HepG2 (cell line): Measurements from ENCODE around the gene GRAMD4. TPM values are rescaled to one million over a fixed set of nuclear protein-coding genes. Genes with fewer than 3 reads are reported as not detected.

Experiments used
- ATAC-seq: fragments of 200-7000 bp; cut with Tn5 transposase; 3 replicates; pipeline ENCODE4 v1.9.1; 2020; ENCODE audit warnings: mild to moderate bottlenecking, moderate library complexity
- BruUV-seq: library from RNA; stranded (reverse); fragments of 400-500 nt; replicated peaks from 2 replicates; lab custom pipeline; 2021; lab: Mats Ljungman, UMichigan
- CTCF ChIA-PET: fragments of 300-600 bp; formaldehyde crosslinking; extraction: SDS; loops from one replicate; lab custom pipeline; 2021; ENCODE audit warnings: low total read pairs, inconsistent platforms, low intra/inter-chr PET ratio; lab: Yijun Ruan, JAX
- POLR2A ChIA-PET: fragments of 350-600 bp; sonication (Branson Sonifier 250); formaldehyde crosslinking; loops from one replicate; lab custom pipeline; 2020; ENCODE audit warnings: antibody characterized with exemption, inconsistent platforms; lab: Yijun Ruan, JAX
- DNase-seq: peaks from one replicate; pipeline ENCODE4 v3.0.0-alpha.2; 2015; ENCODE audit warnings: low spot score
- FAIRE-seq: peaks from 3 replicates; lab custom pipeline; 2011; peaks lifted over from hg19 to GRCh38; lab: Jason Lieb, UNC
- H2AFZ ChIP-seq: one replicate; pipeline ENCODE4 v1.6.1; 2011; ENCODE audit warnings: low read length, inconsistent platforms
- H3K27ac ChIP-seq: fragments of 300-600 bp; 3 replicates; pipeline ENCODE4 v1.8.0; 2011; ENCODE audit warnings: mixed run types, mild to moderate bottlenecking, mixed read lengths, low read length, inconsistent platforms; ENCODE audit not compliant: insufficient read depth; ENCODE audit errors: extremely low read length
- H3K27me3 ChIP-seq, 2 experiments: fragments of 200-600 bp in 1 of 2; 2 replicates in 1 of 2; 3 replicates in 1 of 2; pipeline versions ENCODE4 v1.6.0 to v1.8.0; 2011; ENCODE audit warnings: low read length in 2 of 2, mild to moderate bottlenecking in 2 of 2, moderate library complexity in 2 of 2, inconsistent platforms in 1 of 2; ENCODE audit not compliant: insufficient read depth in 2 of 2, control insufficient read depth in 1 of 2
- H3K36me3 ChIP-seq, 2 experiments: fragments of 200-600 bp in 1 of 2; replicated peaks in 1 of 2; 2 replicates in 1 of 2; 3 replicates in 1 of 2; pipeline versions ENCODE4 v1.5.1 to v1.8.0; 2011; ENCODE audit warnings: low read length in 2 of 2, inconsistent platforms in 1 of 2; ENCODE audit not compliant: insufficient read depth in 2 of 2, control insufficient read depth in 1 of 2
- H3K4me1 ChIP-seq: 2 replicates; pipeline ENCODE4 v1.5.1; 2012; ENCODE audit warnings: low read length, inconsistent platforms; ENCODE audit not compliant: insufficient read depth
- H3K4me2 ChIP-seq: 2 replicates; pipeline ENCODE4 v1.6.0; 2011; ENCODE audit warnings: low read depth, low read length, inconsistent platforms
- H3K4me3 ChIP-seq, 3 experiments: fragments of 200-600 bp in 1 of 3; sonication (generic), shearing (Covaris generic) in 1 of 3; replicated peaks in 1 of 3; 2 replicates each; pipeline ENCODE4 v1.5.1; 2011 to 2016; ENCODE audit warnings: low read length in 3 of 3, inconsistent platforms in 2 of 3, low read depth in 2 of 3, mild to moderate bottlenecking in 2 of 3, control low read depth in 1 of 3, mixed read lengths in 1 of 3; ENCODE audit not compliant: insufficient read depth in 1 of 3
- H3K79me2 ChIP-seq: one replicate; pipeline ENCODE4 v1.6.1; 2011; ENCODE audit warnings: low read length, inconsistent platforms; ENCODE audit not compliant: insufficient read depth
- H3K9ac ChIP-seq: 2 replicates; pipeline ENCODE4 v1.6.0; 2011; ENCODE audit warnings: mild to moderate bottlenecking, low read depth, low read length, inconsistent platforms; ENCODE audit not compliant: insufficient read depth
- H3K9me3 ChIP-seq: 2 replicates; pipeline ENCODE4 v1.5.1; 2012; ENCODE audit warnings: mild to moderate bottlenecking, low read length
- H4K20me1 ChIP-seq: 2 replicates; pipeline ENCODE4 v1.6.0; 2011; ENCODE audit warnings: inconsistent platforms, mild to moderate bottlenecking, low read length, moderate library complexity; ENCODE audit not compliant: insufficient read depth
- BRCA1 ChIP-seq: sonication (generic); formaldehyde crosslinking; IDR thresholded peaks from 2 replicates; pipeline ENCODE4 v1.4.0; 2020; ENCODE audit warnings: missing genetic modification reagents
- GABPB1 ChIP-seq: IDR thresholded peaks from 2 replicates; pipeline ENCODE4 v1.6.1; 2016; ENCODE audit warnings: mild to moderate bottlenecking, missing genetic modification reagents, moderate library complexity, missing compliant biosample characterization
- GATAD1 ChIP-seq: IDR thresholded peaks from 2 replicates; pipeline ENCODE4 v1.6.1; 2016; ENCODE audit warnings: missing genetic modification reagents, missing compliant biosample characterization
- NONO ChIP-seq, 2 experiments: fragments of 450-650 bp in 1 of 2; sonication (generic) in 1 of 2; formaldehyde crosslinking in 1 of 2; IDR thresholded peaks in 1 of 2; conservative IDR thresholded peaks in 1 of 2; 2 replicates each; pipeline versions ENCODE4 v1.6.1 to v1.8.0; 2017 to 2022; ENCODE audit warnings: mild to moderate bottlenecking in 1 of 2, missing genetic modification reagents in 1 of 2, moderate library complexity in 1 of 2
- SP5 ChIP-seq: IDR thresholded peaks from 2 replicates; pipeline ENCODE4 v1.6.1; 2016; ENCODE audit warnings: low read depth, borderline replicate concordance
- ZBTB38 ChIP-seq: sonication (generic); formaldehyde crosslinking; IDR thresholded peaks from 2 replicates; pipeline ENCODE4 v1.5.1; 2020; ENCODE audit warnings: mild to moderate bottlenecking, missing genetic modification reagents
- WGBS: methylation state at CpG from one replicate; pipeline ENCODE4 v1.1.6; 2017; ENCODE audit warnings: low lambda C conversion rate; 5-methylcytosine and 5-hydroxymethylcytosine counted together
- in situ Hi-C: cut with HindIII; loops from 2 replicates; pipeline ENCODE4 v1.10.0; 2017; ENCODE audit warnings: low pct_unique_long_range_greater_than_20kb; ENCODE audit not compliant: extremely low pct_ligation_motif_present
- intact Hi-C: fragments of 100-400 bp; cut with micrococcal nuclease; formaldehyde crosslinking; loops from one replicate; pipeline ENCODE4 v1.10.0; 2022; ENCODE audit not compliant: unreplicated experiment
- polyA plus RNA-seq, 8 experiments: library from polyadenylated mRNA; depleted of rRNA in 3 of 8; stranded (reverse) in 7 of 8; unstranded in 1 of 8; fragments of >200 nt; fragmentation: Illumina TruSeq in 4 of 8; extraction: Trizol in 4 of 8; gene quantifications; 2 replicates each; pipeline versions ENCODE4 v1.2.1 to v1.2.3, GENCODE V29; 2011 to 2016; ENCODE audit warnings: low read depth in 4 of 8, missing spikeins in 1 of 8, mixed read lengths in 1 of 8; ENCODE audit not compliant: insufficient read depth in 1 of 8
- total RNA-seq, 5 experiments: library from RNA; depleted of rRNA; stranded (reverse); fragments of >200 nt; fragmentation: Illumina TruSeq; extraction: Trizol; gene quantifications; 2 replicates each; pipeline ENCODE4 v1.2.3, GENCODE V29; 2016; ENCODE audit warnings: low read depth in 1 of 5
- TF ChIP-seq, protein P1 (sequence below): sonication (generic); formaldehyde crosslinking; IDR thresholded peaks from 2 replicates; pipeline ENCODE4; 2020; ENCODE audit warnings: missing genetic modification reagents, mild to moderate bottlenecking, borderline replicate concordance
- TF ChIP-seq, protein P2 (sequence below), 2 experiments: fragments of 450-650 bp in 1 of 2; sonication (generic) in 1 of 2; formaldehyde crosslinking; IDR thresholded peaks; 2 replicates each; pipeline versions ENCODE4 v1.5.0 to v1.8.0; 2020 to 2022; ENCODE audit warnings: mild to moderate bottlenecking in 1 of 2, missing genetic modification reagents in 1 of 2
- TF ChIP-seq, protein P3 (sequence below): sonication (generic); formaldehyde crosslinking; IDR thresholded peaks from 2 replicates; pipeline ENCODE4 v1.4.0; 2020; ENCODE audit warnings: missing genetic modification reagents

Gene GRAMD4
- total and polyA plus RNA-seq, 2 of the 13 experiments (the other 11 are each of a cell fraction or from before 2014, with no cell fraction given) = 15.2 to 15.7 TPM

DNA sequence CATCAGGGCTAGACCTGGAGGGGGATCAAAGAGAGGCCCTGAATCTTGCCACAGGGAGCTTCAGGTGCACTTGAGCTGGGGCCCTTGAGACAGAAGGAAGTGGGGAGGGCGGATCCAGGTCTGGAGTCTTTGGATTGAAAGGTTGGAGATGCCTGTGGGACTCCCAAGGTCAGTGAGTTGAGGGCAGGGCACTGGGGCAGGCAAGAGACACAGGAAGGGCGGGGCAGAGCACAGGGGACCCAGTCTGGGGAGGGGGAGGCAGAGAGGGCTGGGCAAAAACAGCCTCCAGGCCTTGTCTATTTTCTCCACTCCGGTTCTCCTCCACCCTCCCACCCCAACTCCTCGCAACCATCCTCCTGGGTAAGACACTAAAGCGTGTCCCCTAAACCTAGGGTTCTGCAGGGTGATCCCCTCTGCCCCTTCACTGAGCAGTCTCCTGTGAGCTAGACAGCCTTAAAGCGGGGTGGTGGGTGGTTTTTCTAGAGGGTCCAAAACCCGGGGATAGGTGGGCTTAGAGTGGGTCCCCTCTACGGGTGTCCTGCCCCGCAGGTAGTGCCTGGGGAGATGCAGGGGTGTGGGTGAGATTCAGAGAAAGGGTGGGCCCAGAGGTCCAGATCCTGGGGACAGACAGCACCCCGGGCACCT, 44.2 kb upstream of the GRAMD4 start (continued):
- TF ChIP-seq, protein P1, sequence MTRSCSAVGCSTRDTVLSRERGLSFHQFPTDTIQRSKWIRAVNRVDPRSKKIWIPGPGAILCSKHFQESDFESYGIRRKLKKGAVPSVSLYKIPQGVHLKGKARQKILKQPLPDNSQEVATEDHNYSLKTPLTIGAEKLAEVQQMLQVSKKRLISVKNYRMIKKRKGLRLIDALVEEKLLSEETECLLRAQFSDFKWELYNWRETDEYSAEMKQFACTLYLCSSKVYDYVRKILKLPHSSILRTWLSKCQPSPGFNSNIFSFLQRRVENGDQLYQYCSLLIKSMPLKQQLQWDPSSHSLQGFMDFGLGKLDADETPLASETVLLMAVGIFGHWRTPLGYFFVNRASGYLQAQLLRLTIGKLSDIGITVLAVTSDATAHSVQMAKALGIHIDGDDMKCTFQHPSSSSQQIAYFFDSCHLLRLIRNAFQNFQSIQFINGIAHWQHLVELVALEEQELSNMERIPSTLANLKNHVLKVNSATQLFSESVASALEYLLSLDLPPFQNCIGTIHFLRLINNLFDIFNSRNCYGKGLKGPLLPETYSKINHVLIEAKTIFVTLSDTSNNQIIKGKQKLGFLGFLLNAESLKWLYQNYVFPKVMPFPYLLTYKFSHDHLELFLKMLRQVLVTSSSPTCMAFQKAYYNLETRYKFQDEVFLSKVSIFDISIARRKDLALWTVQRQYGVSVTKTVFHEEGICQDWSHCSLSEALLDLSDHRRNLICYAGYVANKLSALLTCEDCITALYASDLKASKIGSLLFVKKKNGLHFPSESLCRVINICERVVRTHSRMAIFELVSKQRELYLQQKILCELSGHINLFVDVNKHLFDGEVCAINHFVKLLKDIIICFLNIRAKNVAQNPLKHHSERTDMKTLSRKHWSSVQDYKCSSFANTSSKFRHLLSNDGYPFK (CRISPR knock-in tag) = 0 out of 2 replicates have a peak, but pooled peaks have one; percentile 18
- TF ChIP-seq, protein P2, sequence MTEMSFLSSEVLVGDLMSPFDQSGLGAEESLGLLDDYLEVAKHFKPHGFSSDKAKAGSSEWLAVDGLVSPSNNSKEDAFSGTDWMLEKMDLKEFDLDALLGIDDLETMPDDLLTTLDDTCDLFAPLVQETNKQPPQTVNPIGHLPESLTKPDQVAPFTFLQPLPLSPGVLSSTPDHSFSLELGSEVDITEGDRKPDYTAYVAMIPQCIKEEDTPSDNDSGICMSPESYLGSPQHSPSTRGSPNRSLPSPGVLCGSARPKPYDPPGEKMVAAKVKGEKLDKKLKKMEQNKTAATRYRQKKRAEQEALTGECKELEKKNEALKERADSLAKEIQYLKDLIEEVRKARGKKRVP (CRISPR knock-in tag; IDR thresholded peaks at IDR 0.05) = no peak
- 0 out of 2 replicates have a peak, but pooled peaks have one; percentile 35 for TF ChIP-seq SP5
- 0 out of 2 replicates have a peak, but pooled peaks have one; percentile 10 for TF ChIP-seq GABPB1 (CRISPR knock-in tag)

DNA sequence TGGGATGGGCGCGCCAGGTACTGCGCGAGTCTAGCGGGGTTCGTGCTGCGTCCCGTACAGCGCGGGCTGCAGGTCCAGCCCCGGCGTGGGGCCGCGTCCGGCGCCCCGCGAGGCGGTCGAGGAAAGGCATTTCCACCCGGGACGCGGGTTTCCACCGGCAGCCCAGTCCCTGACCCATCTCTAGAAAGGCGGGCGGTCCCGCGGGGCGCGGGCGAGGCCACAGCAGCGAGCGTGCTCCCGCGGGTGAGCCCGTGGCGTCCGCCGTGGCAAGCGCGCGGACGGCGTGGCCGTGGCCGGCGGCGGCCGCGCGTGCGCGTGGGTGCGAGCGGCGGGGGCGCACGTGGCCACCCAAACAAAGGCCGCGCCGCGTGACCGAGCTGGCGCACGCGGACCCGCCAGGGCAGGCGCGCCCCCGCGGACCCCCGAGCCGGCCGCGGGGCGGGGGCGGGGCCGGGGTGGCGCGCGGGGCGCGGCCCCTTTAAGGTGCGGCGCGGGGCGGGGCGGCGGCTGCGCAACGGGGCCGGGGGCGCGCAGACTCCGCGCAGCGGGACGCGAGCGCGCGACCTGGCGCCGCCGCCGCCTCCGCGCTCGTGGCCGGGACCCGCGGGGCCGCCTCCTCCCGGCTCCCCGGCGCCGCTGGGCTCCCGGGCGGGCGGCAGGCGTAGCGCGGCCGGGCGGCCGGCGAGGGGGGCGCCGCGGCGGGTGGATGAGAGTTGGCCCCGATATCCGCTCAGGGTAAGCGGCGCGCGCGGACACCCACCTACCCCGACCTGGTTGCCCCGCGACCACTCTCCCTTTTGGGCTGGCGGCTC, 43.4 kb upstream of the GRAMD4 start:
- peaks cover 0 to 11% of the 10 kb centered on the region in 2 experiments; a peak in 2 of 5 replicates for H3K27me3 ChIP-seq
- peaks cover 75% of the 10 kb centered on the region for H3K4me1 ChIP-seq
- intact Hi-C loops (loop anchor here (5.0 to 10.0 kb wide), 2 partner anchors 76 to 158 kb away; partner anchors contain the start of gene CERK), in situ Hi-C loops (no loop called here)
- peak; percentile 33; the same call in 1 of the 2 replicates for TF ChIP-seq ZBTB38 (CRISPR knock-in tag)
- TF ChIP-seq GATAD1 (CRISPR knock-in tag) = no peak
- TF ChIP-seq BRCA1 = no peak
- TF ChIP-seq, protein P3, sequence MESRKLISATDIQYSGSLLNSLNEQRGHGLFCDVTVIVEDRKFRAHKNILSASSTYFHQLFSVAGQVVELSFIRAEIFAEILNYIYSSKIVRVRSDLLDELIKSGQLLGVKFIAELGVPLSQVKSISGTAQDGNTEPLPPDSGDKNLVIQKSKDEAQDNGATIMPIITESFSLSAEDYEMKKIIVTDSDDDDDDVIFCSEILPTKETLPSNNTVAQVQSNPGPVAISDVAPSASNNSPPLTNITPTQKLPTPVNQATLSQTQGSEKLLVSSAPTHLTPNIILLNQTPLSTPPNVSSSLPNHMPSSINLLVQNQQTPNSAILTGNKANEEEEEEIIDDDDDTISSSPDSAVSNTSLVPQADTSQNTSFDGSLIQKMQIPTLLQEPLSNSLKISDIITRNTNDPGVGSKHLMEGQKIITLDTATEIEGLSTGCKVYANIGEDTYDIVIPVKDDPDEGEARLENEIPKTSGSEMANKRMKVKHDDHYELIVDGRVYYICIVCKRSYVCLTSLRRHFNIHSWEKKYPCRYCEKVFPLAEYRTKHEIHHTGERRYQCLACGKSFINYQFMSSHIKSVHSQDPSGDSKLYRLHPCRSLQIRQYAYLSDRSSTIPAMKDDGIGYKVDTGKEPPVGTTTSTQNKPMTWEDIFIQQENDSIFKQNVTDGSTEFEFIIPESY (CRISPR knock-in tag) = peak; percentile 48; the same call in 1 of the 2 replicates
- TF ChIP-seq NONO (IDR thresholded peaks at IDR 0.05) = no peak
- TF ChIP-seq NONO (CRISPR knock-in tag; conservative IDR thresholded peaks at IDR 0.05) = no peak
- H3K9ac ChIP-seq = no peak overlapping the region
- H4K20me1 ChIP-seq = peaks cover 6% of the 10 kb centered on the region
- FAIRE-seq (no peak), ATAC-seq (no peak), DNase-seq (no peak)
- ChIA-PET CTCF (no interaction called here), POLR2A (no interaction called here)
- H2AFZ ChIP-seq = no peak overlapping the region
- H3K4me3 ChIP-seq = peak overlapping the region in 2 of 3 experiments; percentile 63 to 80; a peak in 4 of 6 replicates
- H3K79me2 ChIP-seq = peaks cover 19% of the 10 kb centered on the region
- BruUV-seq = no TSS peak
- WGBS = 74% methylated on average over 38 of the region's 142 CpGs
- no peak overlapping the region for H3K27ac ChIP-seq
- H3K9me3 ChIP-seq = peaks cover 4% of the 10 kb centered on the region; the same call in 1 of the 2 replicates
- no peaks in the 10 kb centered on the region for H3K36me3 ChIP-seq
- peak overlapping the region; percentile 88 for H3K4me2 ChIP-seq
